ENCODE data around the gene STIP1.

DNA sequence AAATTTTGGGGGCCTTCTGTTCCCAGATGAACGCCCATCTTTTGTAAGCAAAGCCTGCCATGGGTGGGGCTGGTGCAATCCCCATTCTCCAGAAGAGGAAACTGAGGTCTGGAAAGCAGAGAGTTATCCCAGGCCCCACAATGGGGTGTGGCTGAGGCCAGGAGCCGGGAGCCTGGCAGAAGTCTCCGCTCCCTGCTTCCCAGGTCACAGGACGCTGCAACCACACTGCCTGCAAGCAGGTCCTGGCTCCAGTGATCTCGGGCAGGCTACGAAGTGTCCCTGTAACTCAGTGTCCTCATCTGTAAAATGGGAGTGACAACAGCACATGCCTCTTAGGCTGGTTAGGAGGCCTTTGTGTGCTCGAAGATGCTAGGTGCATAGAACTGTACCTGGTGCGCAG lies 67.1 kb downstream of the STIP1 start:
- TF ChIP-seq, protein P1, sequence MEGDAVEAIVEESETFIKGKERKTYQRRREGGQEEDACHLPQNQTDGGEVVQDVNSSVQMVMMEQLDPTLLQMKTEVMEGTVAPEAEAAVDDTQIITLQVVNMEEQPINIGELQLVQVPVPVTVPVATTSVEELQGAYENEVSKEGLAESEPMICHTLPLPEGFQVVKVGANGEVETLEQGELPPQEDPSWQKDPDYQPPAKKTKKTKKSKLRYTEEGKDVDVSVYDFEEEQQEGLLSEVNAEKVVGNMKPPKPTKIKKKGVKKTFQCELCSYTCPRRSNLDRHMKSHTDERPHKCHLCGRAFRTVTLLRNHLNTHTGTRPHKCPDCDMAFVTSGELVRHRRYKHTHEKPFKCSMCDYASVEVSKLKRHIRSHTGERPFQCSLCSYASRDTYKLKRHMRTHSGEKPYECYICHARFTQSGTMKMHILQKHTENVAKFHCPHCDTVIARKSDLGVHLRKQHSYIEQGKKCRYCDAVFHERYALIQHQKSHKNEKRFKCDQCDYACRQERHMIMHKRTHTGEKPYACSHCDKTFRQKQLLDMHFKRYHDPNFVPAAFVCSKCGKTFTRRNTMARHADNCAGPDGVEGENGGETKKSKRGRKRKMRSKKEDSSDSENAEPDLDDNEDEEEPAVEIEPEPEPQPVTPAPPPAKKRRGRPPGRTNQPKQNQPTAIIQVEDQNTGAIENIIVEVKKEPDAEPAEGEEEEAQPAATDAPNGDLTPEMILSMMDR (IDR thresholded peaks at IDR 0.05; ENCODE audit: extremely low read depth in 1 of 2, insufficient read depth in 1 of 2, low read depth in 1 of 2, low read length in 2 of 2), result no peak
- TF ChIP-seq JUN (IDR thresholded peaks at IDR 0.05; ENCODE audit: borderline replicate concordance, insufficient read depth, insufficient read length, low read depth), result no peak
